NCI-H1048 (cell line): ENCODE measurements around the gene TRPV4.

Source experiments
- DNase-seq: peaks from one replicate; lab custom pipeline; 2025; lab: John Stamatoyannopoulos, UW

The TRPV4 gene

GRCh38 chr12:109827566-109828550 lies 5.3 kb downstream of the TRPV4 start:
- DNase-seq: no peak

GRCh38 chr12:109827080-109827479 lies 6.1 kb downstream of the TRPV4 start:
- DNase-seq: no peak

- no peak for DNase-seq
Measured at GRCh38 chr12:109824731-109825130, 8.5 kb downstream of the TRPV4 start.

- DNase-seq: no peak
Measured at GRCh38 chr12:109822951-109823411, 10.2 kb downstream of the TRPV4 start.

- no peak for DNase-seq
Measured at GRCh38 chr12:109822416-109822815, 10.8 kb downstream of the TRPV4 start.

- DNase-seq: no peak
Measured at GRCh38 chr12:109821968-109822367, 11.2 kb downstream of the TRPV4 start.

GRCh38 chr12:109820816-109821381 lies 12.3 kb downstream of the TRPV4 start:
- DNase-seq: no peak

GRCh38 chr12:109818905-109819500 lies 14.2 kb downstream of the TRPV4 start:
- DNase-seq: no peak

GRCh38 chr12:109818253-109818652 lies 14.9 kb downstream of the TRPV4 start:
- DNase-seq: no peak

GRCh38 chr12:109817627-109818231 lies 15.5 kb downstream of the TRPV4 start:
- DNase-seq: no peak

- no peak for DNase-seq
Measured at GRCh38 chr12:109816870-109817269, 16.3 kb downstream of the TRPV4 start.

- DNase-seq: no peak
Measured at GRCh38 chr12:109815757-109816617, 17.2 kb downstream of the TRPV4 start.

- no peak for DNase-seq
Measured at GRCh38 chr12:109815225-109815624, 18.0 kb downstream of the TRPV4 start.

- DNase-seq: no peak
Measured at GRCh38 chr12:109814600-109815150, 18.5 kb downstream of the TRPV4 start.

- no peak for DNase-seq
Measured at GRCh38 chr12:109813810-109814416, 19.3 kb downstream of the TRPV4 start.

- DNase-seq: no peak
Measured at GRCh38 chr12:109811624-109811995, 21.6 kb downstream of the TRPV4 start.

- DNase-seq: no peak
Measured at GRCh38 chr12:109810954-109811623, 22.1 kb downstream of the TRPV4 start.

GRCh38 chr12:109808876-109809646 lies 24.1 kb downstream of the TRPV4 start:
- no peak for DNase-seq

- no peak for DNase-seq
Measured at GRCh38 chr12:109807954-109808643, 25.1 kb downstream of the TRPV4 start.
